ENCODE measurements around the gene PPM1G.

GRCh38 chr2:27378809-27379290 is 30.5 kb downstream of the PPM1G start:
- TF ChIP-seq ZNF274 (IDR thresholded peaks at IDR 0.05; ENCODE audit: low read depth, low read length): no peak
- no peak for TF ChIP-seq SUZ12 (IDR thresholded peaks at IDR 0.05; ENCODE audit: extremely low read depth, insufficient read depth, insufficient read length)
